Measurements from ENCODE around the gene STARD3. TPM values are rescaled to one million over a fixed set of nuclear protein-coding genes. Genes with fewer than 3 reads are reported as not detected.

STARD3 gene
- total RNA-seq, 1 experiment from 2014 or later, result 44.8 TPM

GRCh38 chr17:39626171-39627046, 10.5 kb upstream of the STARD3 start, which contains the start of gene PPP1R1B:
PPP1R1B (plus strand) TSS chr17:39626952; CDS start chr17:39627393, 441 bp downstream.
- intact Hi-C loops (cut with micrococcal nuclease; ENCODE audit: unreplicated experiment), result loop anchor here (5.0 kb wide), 1 partner anchor 126 kb away; no protein-coding TSS in a partner anchor
- in situ Hi-C loops (cut with HindIII; ENCODE audit: low pct_unique_long_range_greater_than_20kb, low sequenced_read_pairs), result no loop called here
- ChIA-PET POLR2A (no interaction called here), CTCF (interaction anchor here (1.4 kb wide), 1 partner anchor 46 kb away, joined by 3 read pairs; no protein-coding TSS in a partner anchor)
- Histone ChIP-seq H3K27ac (ENCODE audit: low read length) (peak within 1 kb of the TSS; percentile 48), H3K4me3 (ENCODE audit: low read depth in 2 of 2, low read length in 2 of 2) (peak within 1 kb of the TSS; percentile 38 to 52), H3K4me1 (ENCODE audit: control insufficient read depth, insufficient read depth, low read length) (peaks cover 10% of the 10 kb centered on the region; the same call in 1 of the 2 replicates), H3K9me3 (ENCODE audit: control insufficient read depth, insufficient read depth, low read depth, low read length) (no peaks in the 10 kb centered on the region), H3K36me3 (ENCODE audit: control insufficient read depth, insufficient read depth, low read length) (no peaks in the 10 kb centered on the region), H3K27me3 (ENCODE audit: control insufficient read depth, insufficient read depth, low read length) (no peaks in the 10 kb centered on the region)
- BruUV-seq (replicated peaks), result no TSS peak
- ATAC-seq (no peak), DNase-seq (ENCODE audit: low read depth, low spot score) (no peak)
- no peak for TF ChIP-seq CTCF (IDR thresholded peaks at IDR 0.05)
- TF ChIP-seq POLR2AphosphoS5 (IDR thresholded peaks at IDR 0.05; ENCODE audit: low read depth, low read length), result no peak
- no peak for TF ChIP-seq TCF7L2 (IDR thresholded peaks at IDR 0.05; ENCODE audit: low read depth, low read length)
- no peak for TF ChIP-seq REST (IDR thresholded peaks at IDR 0.05; ENCODE audit: insufficient read depth in 1 of 2, low read depth in 2 of 2, low read length in 1 of 2)
- no peak for TF ChIP-seq SIN3A (IDR thresholded peaks at IDR 0.05; ENCODE audit: borderline replicate concordance, insufficient read depth, low read depth, low read length)

GRCh38 chr17:39627047-39627711, 9.8 kb upstream of the STARD3 start:
- Histone ChIP-seq H3K4me1 (ENCODE audit: control insufficient read depth, insufficient read depth, low read length) (peaks cover 16% of the 10 kb centered on the region), H3K27ac (ENCODE audit: low read length) (peak overlapping the region; percentile 48), H3K36me3 (ENCODE audit: control insufficient read depth, insufficient read depth, low read length) (no peaks in the 10 kb centered on the region), H3K9me3 (ENCODE audit: control insufficient read depth, insufficient read depth, low read depth, low read length) (no peaks in the 10 kb centered on the region), H3K27me3 (ENCODE audit: control insufficient read depth, insufficient read depth, low read length) (no peaks in the 10 kb centered on the region), H3K4me3 (ENCODE audit: low read depth in 2 of 2, low read length in 2 of 2) (peak overlapping the region; percentile 38 to 52)
- DNase-seq (ENCODE audit: low read depth, low spot score), result no peak
- BruUV-seq (replicated peaks), result TSS peak; percentile 94
- intact Hi-C loops (cut with micrococcal nuclease; ENCODE audit: unreplicated experiment) (loop anchor here (5.0 kb wide), 1 partner anchor 125 kb away; no protein-coding TSS in a partner anchor), in situ Hi-C loops (cut with HindIII; ENCODE audit: low pct_unique_long_range_greater_than_20kb, low sequenced_read_pairs) (no loop called here)
- CTCF ChIA-PET, result interaction anchor here (0.6 kb wide), 2 partner anchors 44 to 73 kb away, joined by 4 read pairs; partner anchors contain the start of gene ERBB2
- TF ChIP-seq TCF7L2 (IDR thresholded peaks at IDR 0.05; ENCODE audit: low read depth, low read length), result no peak
- TF ChIP-seq CTCF (IDR thresholded peaks at IDR 0.05), result no peak
- no peak for TF ChIP-seq SIN3A (IDR thresholded peaks at IDR 0.05; ENCODE audit: borderline replicate concordance, insufficient read depth, low read depth, low read length)
- no peak for TF ChIP-seq POLR2AphosphoS5 (IDR thresholded peaks at IDR 0.05; ENCODE audit: low read depth, low read length)
- POLR2A ChIA-PET, result no interaction called here
- ATAC-seq, result no peak
